Amygdala (tissue), 56 donors: ENCODE measurements around the gene NR4A1.

Source experiments
- DNase-seq, 56 donors: peaks; one replicate each; lab custom pipeline; 2025; lab: John Stamatoyannopoulos, UW

NR4A1 gene

DNA sequence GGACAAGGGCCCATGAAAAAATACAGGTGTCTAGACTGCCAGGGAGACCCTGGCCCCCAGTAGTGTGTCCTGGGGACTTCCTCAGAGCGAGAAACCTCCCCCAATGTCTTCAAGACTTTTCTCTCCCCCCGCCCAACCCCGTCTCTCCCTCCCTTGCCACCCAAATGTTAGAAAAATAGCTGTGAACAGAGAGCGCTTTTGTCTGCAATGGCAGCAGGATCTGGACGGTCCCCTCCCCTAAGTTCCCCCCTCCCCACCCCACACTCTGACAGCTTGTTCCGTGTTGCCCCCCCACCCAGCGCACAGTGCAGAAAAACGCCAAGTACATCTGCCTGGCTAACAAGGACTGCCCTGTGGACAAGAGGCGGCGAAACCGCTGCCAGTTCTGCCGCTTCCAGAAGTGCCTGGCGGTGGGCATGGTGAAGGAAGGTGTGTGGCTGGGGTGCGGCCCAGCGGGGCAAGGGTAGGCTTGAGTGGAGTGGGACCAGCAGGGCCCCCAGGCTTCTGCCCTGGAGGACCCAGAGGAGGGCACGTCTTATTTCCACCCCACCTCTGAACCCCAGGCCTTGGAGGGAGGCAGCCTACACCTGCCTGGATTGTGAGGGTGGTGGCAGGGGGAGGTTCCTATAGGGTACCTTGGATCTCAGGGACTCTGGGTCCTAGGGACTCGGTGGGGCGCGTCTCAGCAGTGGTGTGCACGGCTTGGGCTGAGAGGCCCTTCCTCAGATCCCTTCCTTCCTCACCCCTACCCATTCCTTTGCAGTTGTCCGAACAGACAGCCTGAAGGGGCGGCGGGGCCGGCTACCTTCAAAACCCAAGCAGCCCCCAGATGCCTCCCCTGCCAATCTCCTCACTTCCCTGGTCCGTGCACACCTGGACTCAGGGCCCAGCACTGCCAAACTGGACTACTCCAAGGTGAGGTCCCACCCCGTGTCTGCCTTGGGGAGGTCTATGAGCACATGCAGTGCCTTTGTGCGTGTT, 4.8 kb downstream of the NR4A1 start:
- DNase-seq: peak in 45 of 56 donors; percentile 23 to 85 (median 63)

DNA sequence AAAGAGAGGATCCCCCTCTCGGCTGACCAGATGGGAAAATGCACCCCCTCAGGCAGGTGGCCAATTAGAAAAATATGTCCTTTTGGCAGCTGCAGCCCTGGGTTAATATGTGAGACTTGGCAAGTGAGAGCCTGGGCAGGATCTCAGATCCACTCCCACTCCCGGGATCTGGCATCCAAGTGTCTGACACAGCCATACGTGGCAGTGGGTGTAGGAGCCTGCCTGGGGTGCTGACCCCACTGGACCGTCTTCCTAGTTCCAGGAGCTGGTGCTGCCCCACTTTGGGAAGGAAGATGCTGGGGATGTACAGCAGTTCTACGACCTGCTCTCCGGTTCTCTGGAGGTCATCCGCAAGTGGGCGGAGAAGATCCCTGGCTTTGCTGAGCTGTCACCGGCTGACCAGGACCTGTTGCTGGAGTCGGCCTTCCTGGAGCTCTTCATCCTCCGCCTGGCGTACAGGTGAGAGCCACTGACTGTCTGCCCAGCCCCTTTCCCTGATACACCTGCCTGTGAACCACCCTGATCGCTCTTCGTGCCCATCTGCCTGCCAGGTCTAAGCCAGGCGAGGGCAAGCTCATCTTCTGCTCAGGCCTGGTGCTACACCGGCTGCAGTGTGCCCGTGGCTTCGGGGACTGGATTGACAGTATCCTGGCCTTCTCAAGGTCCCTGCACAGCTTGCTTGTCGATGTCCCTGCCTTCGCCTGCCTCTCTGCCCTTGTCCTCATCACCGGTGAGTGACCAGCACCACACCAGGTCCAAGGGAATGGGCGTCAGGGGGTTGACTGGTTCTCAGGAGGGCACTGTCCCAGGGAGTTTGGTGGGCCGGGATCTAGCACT, 5.8 kb downstream of the NR4A1 start:
- peak in 7 of 56 donors; percentile 21 to 50 (median 42) for DNase-seq

DNA sequence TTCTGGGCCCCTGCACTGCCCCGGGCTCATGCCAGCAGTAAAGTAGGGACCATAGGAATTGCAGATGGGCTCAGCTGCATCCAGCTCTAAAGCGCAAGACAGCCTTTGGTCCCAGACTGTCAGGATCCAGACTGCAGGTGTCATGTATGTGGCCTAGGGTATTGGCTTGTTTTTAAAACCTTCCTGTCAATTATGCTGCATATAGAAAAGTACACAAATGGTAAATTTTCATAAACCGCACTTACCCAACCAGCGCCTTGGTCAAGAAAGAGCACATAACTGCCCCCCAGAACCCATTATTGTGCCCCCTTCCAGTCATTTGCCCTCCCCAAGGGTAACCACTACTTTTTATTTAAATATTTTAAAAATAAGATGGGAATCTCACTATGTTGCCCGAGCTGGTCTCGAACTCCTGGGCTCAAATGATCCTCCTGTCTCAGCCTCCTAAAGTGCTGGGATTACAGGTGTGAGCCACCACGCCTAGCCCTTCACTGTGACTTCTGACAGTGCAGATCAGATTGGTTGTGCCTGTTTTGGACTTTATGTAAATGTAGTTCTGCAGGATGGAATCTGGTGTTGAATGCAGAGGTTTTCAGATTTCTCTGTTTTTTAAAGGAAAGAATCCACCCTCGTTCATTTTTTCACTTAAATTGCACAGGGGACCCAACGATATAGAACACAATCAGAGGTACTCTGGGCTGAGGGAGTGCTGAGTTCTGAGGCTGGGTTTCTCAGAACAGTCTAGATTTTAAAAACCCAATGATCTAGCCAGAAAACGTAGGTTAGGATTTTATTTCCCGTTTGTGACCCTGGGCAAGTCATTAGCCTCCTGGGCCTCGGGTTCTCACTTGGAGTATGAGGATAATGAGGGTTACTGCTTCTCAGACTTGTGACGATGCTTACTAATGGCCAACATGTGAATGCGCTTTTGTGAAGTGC, 6.7 kb downstream of the NR4A1 start:
- DNase-seq: no peak

DNA sequence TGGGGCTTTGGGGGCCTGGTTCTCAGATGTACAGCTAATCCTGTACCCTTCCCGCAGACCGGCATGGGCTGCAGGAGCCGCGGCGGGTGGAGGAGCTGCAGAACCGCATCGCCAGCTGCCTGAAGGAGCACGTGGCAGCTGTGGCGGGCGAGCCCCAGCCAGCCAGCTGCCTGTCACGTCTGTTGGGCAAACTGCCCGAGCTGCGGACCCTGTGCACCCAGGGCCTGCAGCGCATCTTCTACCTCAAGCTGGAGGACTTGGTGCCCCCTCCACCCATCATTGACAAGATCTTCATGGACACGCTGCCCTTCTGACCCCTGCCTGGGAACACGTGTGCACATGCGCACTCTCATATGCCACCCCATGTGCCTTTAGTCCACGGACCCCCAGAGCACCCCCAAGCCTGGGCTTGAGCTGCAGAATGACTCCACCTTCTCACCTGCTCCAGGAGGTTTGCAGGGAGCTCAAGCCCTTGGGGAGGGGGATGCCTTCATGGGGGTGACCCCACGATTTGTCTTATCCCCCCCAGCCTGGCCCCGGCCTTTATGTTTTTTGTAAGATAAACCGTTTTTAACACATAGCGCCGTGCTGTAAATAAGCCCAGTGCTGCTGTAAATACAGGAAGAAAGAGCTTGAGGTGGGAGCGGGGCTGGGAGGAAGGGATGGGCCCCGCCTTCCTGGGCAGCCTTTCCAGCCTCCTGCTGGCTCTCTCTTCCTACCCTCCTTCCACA, 7.6 kb downstream of the NR4A1 start:
- DNase-seq: peak in 30 of 56 donors; percentile 21 to 81 (median 51)

DNA sequence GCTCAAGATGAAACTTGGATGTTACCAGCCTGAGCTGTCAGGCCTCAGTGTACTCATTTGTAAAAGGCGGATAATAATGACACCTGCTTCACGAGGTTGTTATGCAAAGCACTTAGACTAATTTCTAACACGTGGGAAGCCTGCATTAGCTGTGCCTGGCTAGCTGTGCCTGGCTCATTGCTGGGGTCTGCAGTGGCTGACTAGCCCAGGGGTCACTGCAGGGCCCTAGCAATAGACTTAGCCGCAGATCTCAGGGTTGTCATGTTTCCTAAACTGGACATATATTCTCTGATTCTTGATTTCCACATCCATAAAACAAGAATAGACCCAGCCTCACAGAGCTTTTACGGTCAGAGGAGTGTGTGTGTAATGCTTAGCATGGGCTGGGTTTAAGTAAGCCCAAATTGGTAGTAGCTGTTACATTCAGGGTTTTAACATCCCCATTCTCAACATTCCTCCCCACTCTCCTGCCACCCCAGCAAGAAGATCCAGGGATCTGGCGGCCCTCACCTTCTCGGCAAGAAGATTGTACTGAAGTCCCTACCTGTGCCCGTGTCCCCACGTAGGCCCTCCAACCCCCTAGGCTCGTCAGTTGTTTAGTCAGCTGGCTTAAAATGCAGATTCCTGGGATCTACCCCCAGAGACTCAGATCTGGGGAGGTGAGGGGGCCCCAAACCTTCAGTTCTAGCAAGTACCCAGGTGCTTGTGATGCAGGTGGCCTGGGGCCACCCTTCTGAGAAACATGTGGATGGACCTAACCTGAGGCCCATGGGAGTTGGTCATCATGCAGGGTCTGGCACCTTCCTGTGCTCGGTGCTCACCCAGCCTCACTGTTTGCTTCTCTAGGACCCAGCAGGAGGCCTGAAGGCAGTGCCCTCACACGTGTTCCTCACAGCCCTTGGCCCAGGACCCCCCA, 8.6 kb downstream of the NR4A1 start:
- DNase-seq: peak in 2 of 56 donors; percentile 11 to 32

DNA sequence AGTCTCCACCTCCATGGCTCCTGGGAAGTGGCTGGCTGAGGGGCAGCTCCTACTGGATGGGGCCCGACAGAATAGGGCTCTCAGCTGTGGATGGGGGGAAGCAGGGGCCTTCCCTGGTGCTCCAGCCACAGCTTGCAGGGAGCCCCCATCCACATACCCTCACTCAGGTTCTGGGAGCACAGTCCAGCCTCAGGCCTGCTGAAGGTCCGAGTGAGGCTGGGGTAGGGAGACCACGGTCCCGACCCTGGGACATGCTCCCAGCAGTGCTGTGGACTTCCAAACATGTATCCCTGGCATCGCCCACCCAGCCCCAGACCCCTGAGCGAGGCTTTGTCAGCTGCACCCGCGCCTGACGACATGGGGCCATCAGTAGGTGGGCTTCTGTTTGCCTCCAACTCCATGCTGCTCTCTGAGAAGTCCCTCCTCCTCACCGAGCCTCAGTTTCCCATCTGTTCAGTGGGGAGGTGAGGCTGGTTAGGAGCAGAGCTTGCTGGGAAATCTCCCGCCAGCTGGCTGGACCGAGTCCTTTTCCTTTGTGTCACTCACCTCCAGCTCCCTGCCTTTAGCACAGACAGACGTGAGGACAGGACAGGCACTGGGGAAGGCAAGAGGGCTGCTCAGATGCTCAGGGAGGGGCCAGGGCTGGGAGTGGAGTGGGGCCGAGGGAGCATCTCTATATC, 9.4 kb downstream of the NR4A1 start:
- DNase-seq: no peak

DNA sequence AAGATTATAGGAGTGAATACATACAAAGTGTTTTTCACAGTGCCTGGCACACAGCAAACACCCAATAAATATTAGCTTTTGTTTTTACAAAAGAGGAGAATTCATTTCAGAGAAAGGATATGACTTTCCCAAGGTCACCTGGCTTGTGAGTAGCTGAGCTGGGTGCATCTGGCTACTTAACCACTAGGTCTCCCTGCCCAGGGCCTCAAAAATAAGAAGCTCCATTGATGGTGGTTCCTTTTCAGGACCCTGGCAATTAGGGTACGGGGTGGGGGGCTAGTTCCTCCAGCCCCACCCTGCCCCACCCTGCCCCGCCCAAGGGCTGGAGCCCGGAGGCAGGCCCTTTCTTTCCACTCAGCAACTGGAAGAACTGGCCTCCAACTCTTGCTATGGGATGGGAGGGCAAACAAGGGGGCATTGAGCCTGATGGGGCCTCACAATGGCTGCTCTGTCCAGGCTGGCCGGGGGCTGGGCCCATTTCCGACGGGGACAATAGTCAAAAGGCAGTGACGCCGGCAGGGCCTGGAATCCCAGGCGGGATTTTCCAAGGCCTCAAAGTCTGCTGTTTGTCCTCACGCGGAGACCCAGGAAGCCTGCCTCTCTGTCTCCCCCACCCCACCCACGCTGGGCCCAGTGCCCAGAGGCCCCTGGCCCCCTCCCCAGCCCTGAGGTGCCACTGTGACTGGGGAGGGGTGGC, 10.4 kb downstream of the NR4A1 start:
- peak in 55 of 56 donors; percentile 44 to 95 (median 84) for DNase-seq

DNA sequence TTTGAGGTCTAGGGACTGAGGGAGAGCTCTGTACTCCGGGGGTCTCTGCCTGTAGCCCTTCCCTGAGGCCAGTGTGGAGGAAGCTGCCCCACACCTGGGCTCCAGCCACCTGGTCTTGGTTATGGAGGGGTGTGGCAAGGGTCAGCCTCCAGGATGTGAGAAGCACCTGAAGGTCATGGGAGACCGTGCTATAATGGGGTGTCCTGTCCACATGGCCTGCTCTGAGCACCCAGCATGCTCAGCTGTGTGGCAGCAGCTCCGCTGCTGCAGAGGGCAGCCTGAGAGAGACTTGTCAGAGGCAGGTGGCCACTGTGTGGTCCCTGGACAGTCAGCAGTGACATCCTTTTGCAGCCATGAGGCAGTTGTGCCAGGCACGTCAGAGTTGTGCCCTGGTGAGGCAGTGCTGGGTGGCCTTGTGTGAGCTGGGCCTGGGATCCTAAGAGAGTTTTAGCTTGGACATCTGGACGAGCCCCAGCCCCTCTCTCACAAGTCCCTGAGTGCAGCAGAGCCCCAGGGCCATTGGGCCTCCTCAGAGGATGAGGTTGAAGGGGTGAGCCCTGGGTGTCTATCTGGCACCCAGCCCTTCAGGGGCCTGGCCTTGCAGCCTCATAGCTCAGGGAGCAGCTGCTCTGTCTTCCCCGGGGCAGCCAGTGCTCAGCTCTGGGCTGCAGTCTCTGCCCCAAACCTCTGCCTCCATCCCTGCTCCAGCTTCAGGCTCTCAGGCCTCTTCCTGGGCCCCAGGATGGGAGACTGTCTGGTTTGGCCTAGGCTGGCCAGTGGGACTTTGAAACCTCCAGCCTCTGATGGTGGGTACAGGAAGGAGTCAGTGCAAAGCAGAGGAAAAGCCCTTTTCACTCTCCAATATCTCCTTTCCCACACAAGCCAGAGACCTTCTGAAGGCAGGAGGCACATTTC, 11.2 kb downstream of the NR4A1 start:
- DNase-seq: peak in 17 of 56 donors; percentile 29 to 74 (median 54)

DNA sequence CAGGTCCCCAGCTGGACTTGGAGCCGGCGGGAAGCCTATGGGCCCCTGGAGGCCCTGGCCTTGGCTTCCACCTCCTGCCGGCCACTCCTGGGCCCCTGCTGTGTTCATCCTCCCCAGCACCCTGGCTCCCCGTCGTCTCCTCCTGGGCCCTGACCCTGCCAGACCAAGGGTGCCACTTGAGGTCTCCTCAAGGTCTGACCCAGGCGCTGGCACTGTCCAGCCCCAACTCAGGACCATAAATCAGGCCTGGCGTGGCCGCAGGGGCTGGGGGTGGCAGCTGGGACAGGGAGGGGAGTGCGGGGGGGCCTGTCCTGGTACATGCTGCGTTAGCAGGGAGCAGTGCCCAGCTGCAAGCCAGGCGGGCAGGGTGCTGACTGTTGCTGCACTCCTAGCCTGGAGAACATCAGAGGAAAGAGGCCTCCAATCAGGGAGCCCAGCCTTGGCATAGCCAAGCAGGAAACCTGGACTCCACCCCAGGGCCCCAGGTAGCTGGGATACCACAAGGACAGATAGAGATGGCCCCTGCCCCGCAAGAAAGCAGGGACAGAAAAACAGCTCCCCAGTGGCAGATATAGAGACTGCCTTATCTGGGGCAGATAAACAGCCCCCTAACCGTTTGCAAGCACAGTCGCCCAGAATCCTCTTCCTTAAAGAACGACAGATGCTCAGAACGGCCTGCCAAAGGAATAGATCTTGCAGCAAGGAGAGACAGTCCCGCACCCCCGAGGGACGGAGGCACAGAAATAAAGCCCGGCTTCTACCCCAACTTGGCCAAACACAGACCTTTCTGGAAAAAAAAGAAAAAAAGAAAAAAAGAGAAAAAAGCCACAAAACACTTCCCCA, 12.1 kb downstream of the NR4A1 start:
- peak in 19 of 56 donors; percentile 29 to 71 (median 44) for DNase-seq

DNA sequence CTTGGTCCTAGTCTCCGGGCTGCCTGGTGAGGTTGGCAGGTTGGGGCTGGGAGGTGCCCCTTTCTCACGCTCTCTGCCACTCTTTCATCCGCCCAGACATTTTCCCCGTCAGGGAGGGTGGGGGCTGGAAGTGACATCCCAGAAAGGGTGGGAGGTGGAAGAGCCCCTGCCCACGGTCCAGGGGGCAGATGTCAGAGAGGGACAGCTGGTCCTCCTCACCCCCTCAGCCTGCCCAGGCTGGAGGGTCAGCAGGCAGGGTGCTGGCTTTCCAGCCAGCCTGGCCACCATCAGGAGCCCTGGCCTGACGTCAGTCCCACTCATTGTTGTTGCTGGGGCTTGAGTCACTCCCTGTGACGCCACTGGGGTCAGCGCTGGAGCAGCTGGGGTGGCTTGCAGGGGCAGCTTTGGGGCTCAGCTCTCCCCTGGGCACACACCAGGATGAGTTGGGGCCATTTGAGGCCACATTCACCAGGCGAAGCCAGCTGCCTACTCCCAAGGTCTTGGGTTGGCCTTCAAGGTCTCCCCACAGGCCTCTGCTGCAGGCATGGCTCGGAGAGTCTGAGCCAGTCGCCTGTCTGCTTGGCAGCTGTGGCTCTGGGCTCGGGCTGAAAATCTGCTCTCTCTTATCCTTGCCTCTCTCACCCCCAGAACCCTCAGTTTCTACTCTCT, 12.9 kb downstream of the NR4A1 start:
- peak in 15 of 56 donors; percentile 12 to 73 (median 42) for DNase-seq

DNA sequence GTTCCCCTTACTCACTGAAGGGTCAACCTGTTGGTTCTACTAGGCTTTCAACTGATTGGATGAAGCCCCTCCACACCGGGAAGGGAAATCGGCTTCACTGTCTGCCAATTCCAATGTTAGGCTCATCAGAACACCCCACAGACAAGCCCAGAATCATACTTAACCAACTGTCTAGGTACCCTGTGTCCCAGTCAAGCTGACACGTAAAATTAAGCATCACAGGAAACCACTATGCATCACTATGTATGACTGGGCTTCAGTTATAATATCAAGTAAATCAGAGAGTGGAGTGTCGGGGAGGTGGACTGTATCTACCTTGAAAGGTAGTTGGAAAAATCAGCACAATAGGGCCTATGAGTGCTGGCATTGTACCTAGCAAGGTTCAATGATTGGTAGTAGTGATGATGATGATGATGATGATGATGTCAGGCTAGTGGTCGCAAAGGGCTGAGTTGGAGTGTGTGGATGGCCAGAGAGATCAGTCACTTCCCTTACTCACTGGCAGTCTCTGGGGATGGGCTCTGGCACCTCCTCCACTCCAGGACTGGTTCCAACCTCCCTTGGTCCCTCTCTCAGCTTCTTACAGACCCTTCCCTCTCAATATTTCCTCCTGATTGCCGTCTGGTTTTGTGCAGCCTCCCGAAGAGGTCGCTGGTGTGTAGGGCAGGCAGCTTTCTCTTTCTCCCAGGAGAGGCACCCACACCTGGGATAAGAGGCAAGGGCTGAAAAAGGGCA, 15.3 kb downstream of the NR4A1 start:
- no peak for DNase-seq

DNA sequence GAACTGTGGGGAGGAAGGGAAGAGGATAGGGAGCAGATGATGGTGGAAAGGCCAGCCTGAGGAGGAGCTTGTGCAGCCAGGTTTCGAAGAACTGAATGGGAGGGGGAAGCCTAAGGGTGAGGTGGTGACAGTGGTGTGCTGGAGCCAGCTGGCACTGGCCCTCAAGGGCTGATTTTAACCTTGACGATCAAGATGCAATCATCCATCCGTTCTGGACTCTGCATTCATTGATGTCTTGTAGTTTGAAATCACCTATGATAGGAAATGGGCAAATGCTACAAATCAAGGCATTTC, 15.8 kb downstream of the NR4A1 start:
- DNase-seq: no peak

DNA sequence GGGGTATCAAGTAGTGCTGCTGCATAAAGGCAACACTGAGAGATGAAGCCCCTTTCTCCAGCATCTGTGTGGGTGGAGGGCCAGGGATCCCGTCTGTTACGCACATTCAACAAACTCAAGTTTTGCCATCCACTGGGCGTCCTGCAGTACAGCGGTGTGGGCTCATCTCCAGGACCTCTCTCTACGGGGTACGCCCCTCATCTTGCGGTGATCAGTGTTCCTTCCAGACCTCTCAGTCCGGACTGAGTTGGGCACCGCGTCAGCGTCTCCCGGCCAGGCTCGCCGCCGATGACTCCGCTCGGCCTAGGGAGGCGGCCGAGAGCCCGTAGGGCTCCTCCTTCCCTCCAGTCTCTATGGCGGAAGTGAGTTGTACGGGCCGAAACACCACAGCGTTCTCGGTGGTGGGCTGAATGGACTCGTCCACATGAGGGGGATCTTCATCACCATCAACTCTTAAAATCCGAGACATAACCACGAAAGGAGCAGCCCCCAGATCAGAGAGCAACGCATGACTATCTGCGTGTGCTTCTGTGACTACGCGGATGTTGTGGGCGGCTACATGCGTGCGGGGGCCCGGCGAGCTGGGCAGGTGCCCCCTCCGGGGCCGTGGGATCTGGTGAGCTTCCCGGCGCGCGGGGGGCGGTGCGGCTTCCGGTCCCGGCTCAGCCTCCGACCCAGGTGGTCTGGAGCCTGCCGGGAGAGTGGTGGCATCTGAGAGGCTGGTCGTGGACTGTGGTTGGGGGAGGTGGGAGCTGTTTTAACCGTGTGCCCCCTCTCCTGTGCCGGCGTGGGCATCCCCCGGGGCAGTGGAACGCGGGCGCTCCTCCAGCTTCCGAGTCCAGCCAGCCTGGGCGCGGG, 18.3 kb downstream of the NR4A1 start, which contains the start of gene ATG101:
Gene ATG101 (plus strand): TSS at position 652 of the 858 bp plus-strand sequence. CDS start 3,673 bp downstream, outside the sequence.
- peak; percentile 49 to 98 (median 89) for DNase-seq
